GM18499 (cell line): ENCODE data around the gene KCNMB2.
"Not testable (repeated sequence)": the region's sequence is repeated elsewhere in the genome, so short reads cannot be mapped to it uniquely, and the experiment has no call there.

ENCODE experiments used
- ATAC-seq: cut with Tn5 transposase; IDR thresholded peaks from one replicate; pipeline ENCODE4 v1.9.1; 2021; ENCODE audit warnings: moderate number of reproducible peaks; ENCODE audit not compliant: insufficient read depth, unreplicated experiment

The KCNMB2 gene

GRCh38 chr3:178845420-178846118, 309.3 kb downstream of the KCNMB2 start:
- ATAC-seq, result no peak

GRCh38 chr3:178847190-178847589, 311.0 kb downstream of the KCNMB2 start:
- ATAC-seq, result no peak

DNA sequence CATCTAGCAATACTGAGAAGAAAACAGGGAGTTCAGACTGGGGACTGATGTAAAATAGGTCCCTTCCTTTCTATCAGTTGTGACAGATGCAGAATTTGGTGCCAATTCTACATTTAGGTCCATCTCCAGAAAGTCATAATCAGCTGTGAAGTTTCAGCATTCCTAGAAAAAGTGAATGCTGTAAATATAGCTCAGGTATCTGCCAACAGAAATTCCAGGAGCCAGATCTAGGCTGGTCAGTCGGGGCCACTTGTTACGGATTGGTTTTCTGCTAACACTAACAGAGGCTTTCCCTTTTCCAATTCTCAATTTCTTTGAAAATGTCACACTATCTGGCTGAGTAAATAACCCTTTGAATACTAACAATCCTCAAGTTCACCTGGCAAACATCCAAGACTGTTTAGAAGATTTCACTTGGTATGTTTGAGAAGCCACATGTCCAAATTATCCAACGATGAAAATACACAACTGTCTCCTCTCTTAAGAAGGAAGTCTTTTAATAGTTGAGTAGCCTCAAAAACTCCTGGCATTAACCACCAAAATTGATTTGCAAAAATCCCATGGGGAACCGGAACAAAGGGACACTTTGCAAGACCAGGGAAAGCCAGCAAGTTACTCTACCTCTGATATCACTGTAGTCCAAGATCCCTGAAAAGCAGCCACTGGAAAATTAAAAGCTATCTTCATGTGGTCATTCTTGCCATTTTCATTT, 313.1 kb downstream of the KCNMB2 start:
- ATAC-seq, result no peak

DNA sequence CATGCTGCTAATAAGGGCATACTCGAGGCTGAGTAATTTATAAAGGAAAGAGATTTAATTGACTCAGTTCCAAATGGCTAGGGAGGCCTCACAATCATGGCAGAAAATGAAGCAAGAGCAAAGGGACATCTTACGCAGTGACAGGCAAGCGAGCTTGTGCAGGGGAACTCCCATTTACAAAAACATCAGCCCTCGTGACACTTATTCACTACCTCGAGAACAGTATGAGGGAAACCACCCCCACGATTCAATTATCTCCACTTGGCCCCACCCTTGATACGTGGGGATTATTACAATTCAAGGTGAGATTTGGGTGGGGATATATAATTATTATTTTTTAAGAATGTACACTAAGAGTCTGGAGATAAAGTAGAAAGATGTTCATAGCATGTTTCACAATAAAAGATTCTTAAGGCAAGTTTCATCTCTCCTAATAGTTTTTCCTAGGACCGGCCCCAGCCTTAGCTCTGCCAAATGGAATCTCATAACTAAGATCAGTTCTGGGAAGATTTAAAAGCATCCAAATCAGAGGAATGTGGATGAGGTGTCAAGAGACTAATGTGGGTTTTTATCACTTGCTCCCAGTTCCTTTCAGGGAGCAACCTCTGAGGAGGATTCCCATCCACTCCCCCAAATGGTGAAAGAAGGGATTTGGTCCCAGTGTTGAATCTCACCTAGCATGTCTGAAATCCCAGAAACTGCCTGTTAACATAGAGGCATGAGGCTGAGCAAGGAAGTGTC, 314.4 kb downstream of the KCNMB2 start:
- no peak for ATAC-seq

GRCh38 chr3:178851564-178851963, 315.3 kb downstream of the KCNMB2 start:
- ATAC-seq, result no peak

- ATAC-seq, result no peak
These were observed 320.6 kb downstream of the KCNMB2 start for GRCh38 chr3:178856804-178857203.

- no peak for ATAC-seq
These were observed 323.1 kb downstream of the KCNMB2 start for GRCh38 chr3:178859386-178859785.

GRCh38 chr3:178859900-178860436, 323.7 kb downstream of the KCNMB2 start:
- not testable (repeated sequence) for ATAC-seq

DNA sequence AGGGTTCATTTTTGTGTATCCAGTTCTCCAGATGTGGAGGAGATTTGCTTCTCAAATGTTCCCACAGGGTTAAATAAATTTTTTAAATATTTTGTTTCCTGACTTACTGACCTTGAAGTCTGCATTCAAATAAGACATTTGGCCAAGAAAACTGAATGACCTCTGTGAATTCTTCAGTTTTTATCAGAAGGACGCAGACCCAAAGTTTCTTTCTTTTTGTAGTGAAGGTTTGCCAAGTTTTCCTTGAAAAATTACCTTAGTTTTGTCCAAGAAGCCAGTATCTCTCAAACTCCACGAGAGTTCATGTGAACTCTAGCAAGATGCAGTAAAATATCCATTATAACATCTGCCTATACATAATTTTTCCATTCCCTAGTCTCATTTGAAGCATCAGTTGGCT, 332.4 kb downstream of the KCNMB2 start:
- no peak for ATAC-seq

- ATAC-seq, result no peak
These were observed 333.8 kb downstream of the KCNMB2 start for GRCh38 chr3:178870085-178870484.

GRCh38 chr3:178875157-178875556, 338.9 kb downstream of the KCNMB2 start:
- no peak for ATAC-seq

DNA sequence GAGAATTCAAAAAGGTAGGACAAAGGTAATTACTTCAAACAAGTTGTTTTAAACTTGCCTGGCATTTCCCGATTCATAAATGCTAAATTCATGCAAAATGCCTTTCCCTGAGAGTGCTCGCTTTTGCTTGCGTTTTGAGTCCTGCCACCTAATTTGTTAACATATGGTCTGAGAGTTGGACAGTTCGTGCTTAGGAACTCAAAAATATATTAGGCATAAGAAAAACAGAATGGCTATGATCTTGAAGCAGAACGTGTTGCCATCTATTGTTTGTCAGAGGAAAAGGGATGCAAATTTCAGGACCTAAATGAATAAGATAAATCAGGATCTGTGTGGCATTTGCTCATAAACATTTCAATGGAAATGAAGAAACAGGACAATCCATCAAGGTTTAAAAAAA, 339.6 kb downstream of the KCNMB2 start:
- ATAC-seq, result no peak

- ATAC-seq, result no peak
These were observed 344.0 kb downstream of the KCNMB2 start for GRCh38 chr3:178880274-178880673.
